Stimulated activated CD4-positive, alpha-beta T cell treated with anti-CD3 and anti-CD28 coated beads, Interleukin-2, amount 100 ng/mL, for 4 hours (primary cell): Measurements from ENCODE around the gene EVC.
"Not testable (repeated sequence)": the region's sequence is repeated elsewhere in the genome, so short reads cannot be mapped to it uniquely, and the experiment has no call there.

Source experiments
- DNase-seq: peaks from one replicate; pipeline ENCODE4 v3.0.0-alpha.2; 2020; ENCODE audit warnings: low read depth

The EVC gene

GRCh38 chr4:5812506-5813229 is 101.7 kb downstream of the EVC start:
- DNase-seq, result no peak

DNA sequence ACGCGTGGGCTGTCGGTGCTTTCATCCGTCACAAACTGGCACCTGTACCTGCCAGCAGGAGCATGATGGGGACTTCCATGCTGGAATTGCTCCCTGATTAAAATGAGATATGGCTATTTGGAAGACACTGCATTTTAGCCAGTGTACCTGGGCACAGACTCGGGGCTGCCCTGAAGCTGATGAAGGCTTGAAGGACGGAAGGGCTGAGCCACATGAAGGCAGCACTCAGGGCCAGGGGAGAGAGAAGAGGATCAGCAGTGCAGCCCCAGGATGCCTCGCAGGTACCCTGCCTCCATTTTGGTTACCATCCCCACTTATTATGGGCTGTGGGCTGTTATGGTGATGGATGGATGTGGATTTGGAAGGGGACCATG is 102.9 kb downstream of the EVC start:
- DNase-seq, result no peak

GRCh38 chr4:5814421-5814820 is 103.4 kb downstream of the EVC start:
- DNase-seq, result no peak

DNA sequence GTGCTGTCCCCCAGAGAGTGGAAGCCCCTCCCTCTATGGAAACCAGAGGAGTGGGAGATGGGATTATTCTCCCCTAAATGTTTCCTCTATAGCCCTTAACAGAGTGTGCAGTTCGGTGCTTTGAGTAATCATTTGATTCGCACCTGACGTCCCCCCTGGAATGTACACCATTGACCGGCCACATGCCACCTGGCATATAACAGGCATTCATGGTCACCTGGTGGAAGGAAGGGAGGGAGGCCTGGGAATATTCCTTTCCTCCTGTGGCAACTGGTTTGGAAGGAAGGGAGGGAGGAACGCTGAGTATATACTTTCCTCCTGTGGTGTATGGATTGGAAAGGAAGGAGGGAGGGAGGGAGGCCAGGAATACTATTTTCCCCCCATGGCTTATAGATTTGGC is 104.6 kb downstream of the EVC start:
- no peak for DNase-seq

- no peak for DNase-seq
Observed at GRCh38 chr4:5816101-5816500, 105.1 kb downstream of the EVC start.

GRCh38 chr4:5816851-5817375 is 105.9 kb downstream of the EVC start:
- DNase-seq, result no peak

GRCh38 chr4:5821665-5822358 is 110.8 kb downstream of the EVC start:
- DNase-seq, result no peak

DNA sequence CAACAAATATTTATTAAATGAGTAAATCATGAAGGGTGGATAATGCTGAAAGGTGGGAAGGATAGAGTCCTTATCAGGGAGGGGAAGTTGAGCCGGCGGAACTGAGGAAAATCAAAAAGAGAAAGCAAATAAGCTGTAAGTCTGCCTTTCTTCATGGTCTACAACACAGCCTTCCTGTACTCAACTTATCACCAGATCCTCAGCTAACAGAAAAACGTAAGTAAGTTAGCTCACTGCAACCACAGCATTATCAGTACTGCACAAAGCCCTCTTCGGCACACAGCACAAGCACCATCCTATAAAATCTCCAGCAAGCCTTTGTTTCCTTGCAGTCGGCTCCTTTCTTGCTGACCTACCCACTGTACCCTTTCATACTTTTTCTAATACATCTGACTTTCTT is 111.6 kb downstream of the EVC start:
- DNase-seq, result no peak

- DNase-seq, result no peak
Observed at GRCh38 chr4:5823542-5824211, 112.7 kb downstream of the EVC start.

DNA sequence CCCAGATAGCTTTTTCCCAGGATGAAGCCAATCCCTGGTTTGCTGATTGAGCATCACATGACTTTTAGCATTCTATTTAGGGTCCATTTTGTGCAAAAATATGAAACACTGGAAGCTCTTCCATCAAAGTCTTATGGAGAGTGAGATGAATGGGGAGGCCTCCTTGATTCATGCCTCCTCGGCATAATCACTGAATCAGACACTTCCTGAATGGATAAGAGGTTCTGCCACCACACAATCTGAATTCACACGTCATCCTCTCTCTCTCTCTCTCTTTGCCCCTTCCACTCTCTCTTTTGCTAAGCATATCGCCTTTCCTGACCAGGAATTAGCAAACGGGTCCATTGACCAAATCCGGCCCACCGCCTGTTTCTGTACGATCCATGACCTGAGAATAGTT is 113.2 kb downstream of the EVC start:
- DNase-seq, result no peak

DNA sequence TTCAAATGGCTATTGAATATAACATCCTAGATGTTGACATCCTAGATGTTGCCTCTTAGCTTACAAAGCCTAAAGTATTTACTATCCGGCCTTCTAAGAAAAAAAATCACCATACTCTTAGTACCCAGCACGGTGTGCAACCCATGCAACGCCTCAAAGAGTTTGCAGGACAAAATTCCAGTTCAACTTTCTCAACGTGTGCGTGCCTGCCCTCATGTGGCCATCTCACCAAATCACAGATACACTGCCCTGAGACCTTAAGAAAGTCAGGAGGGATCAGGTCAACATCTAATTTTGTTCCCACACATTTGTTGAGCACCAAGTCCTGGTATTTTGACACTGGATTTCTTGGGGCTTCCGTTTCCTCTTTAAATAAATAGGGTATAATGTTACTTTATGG is 113.6 kb downstream of the EVC start:
- DNase-seq, result no peak

GRCh38 chr4:5825321-5826041 is 114.5 kb downstream of the EVC start:
- no peak for DNase-seq

DNA sequence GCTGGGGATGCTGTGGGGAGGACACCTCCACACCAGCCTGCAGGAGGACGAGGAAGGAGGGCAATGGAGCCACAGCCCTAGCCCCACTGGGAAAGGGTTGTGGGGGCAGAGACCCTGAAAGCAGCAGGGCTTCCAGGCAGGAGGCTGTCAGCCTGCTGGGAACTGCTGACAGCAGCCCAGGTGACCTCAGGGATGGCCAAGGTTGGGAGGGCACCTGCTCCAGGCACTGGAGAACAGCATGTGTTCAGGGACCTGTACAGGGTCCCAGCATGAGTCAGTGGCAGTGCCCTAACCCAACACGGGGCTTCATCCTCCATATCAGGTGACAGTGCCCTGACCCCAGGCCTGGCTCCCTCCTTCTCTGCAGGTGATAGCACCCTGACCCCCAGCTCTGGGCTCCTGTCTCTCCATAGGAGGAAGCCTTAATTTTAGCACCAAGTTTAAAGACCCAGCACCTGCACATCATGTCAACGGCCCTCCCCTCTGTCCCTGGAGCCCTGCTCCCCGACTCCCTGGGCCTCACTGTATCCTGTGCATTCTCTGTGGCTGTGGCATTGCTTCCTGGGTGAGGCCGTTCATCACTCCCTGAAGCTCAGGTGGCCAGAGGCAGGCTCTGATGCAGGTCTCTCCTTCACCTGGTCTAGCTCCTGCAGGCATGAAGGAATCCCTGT is 115.6 kb downstream of the EVC start:
- no peak for DNase-seq

DNA sequence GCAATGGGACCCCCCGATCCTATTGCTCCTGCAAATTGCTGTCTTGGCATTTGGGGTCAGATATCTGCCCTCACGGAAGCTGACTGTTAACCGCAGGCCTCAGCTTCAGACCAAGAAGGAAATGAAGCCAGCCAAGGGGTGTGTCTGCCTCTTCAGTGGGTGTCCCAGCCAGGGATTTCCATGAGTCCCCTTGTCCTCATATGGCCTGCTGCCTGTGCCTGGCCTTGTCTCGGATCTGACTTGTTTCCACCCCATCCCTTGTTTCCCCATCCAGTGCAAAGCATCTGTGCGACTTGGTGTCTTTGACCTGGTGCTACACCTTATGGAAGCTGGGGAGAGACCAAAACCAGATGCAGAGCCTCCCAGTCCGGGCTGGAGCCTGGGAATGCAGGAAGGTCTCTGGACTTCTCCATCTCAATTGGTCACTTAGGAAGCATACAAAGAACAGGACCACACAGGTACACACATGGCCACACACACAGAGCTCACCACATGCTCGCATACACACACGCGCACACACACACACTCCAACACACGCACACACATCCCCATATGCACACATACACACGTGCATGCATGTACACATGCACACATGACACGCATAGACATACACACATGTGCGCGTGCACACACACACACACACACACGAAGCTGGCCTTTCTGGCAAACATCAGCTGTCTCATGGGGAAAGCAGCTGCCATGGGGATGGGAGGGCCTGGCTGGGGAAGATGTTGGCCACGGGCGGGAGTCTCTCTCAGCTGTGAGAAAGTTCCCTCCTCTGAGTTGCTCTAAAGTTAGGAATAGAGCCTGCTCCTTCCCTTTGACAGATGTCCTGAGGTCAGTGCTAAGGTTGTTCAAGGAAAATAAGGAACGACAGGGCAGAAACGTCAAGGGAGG is 116.4 kb downstream of the EVC start:
- no peak for DNase-seq

GRCh38 chr4:5828005-5828391 is 117.0 kb downstream of the EVC start:
- no peak for DNase-seq

DNA sequence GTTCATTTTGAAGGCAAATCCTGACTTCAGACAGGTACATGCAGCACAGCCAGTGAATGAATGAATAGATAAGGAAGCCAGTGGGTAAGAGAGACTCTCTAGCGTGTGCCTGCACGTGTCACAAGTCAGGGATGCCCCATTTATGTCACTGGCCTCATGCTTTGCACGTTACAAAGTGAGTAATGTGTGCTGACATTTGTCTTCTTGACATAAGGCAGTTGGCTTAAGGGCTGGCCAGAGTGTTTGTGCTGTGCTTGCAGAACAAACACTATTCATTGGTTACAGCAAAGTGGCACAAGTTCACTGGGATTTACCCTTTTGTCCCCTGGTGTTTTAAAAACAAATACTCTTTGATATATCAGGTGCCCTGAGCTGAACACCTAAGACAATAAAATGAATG is 125.9 kb downstream of the EVC start:
- DNase-seq, result no peak

DNA sequence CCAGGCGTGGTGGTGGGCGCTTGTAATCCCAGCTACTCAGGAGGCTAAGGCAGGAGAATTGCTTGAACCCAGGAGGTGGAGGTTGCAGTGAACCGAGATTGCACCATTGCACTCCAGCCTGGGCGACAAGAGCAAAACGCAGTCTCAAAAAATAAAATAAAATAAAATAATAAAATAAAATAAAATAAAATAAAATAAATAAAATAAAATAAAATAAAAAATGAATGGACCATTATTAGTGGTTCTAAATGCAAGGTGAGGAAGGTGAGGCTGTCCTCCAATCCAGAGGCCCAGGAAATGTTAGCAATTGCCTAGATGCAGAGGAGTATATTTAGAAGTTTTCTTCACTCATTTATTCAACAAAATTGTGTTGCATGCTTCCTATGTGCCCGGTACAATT is 126.5 kb downstream of the EVC start:
- not testable (repeated sequence) for DNase-seq

- DNase-seq, result no peak
Observed at GRCh38 chr4:5839332-5839731, 128.3 kb downstream of the EVC start.

GRCh38 chr4:5839751-5840674 is 129.0 kb downstream of the EVC start:
- no peak for DNase-seq

- DNase-seq, result no peak
Observed at GRCh38 chr4:5842456-5842855, 131.5 kb downstream of the EVC start.
